ENCODE results near the gene NAALADL1. TPM values are rescaled to one million over a fixed set of nuclear protein-coding genes. Genes with fewer than 3 reads are reported as not detected.

The NAALADL1 gene
- total RNA-seq, 1 donor from 2014 or later: not detected

- no peaks in the 10 kb centered on the region for H3K36me3 Mint-ChIP-seq (ENCODE audit: low read depth)
- DNase-seq (ENCODE audit: low spot score): no peak
- no peak overlapping the region for H3K4me3 Mint-ChIP-seq (ENCODE audit: unreplicated experiment)
- no peaks in the 10 kb centered on the region for H3K4me1 Mint-ChIP-seq (ENCODE audit: low read depth)
- no peaks in the 10 kb centered on the region for H3K9me3 Mint-ChIP-seq (ENCODE audit: low read depth)
- H3K27me3 Mint-ChIP-seq (ENCODE audit: low read depth): no peaks in the 10 kb centered on the region
- no peak overlapping the region for H3K27ac Mint-ChIP-seq (ENCODE audit: unreplicated experiment)
- TF ChIP-seq, protein P1, sequence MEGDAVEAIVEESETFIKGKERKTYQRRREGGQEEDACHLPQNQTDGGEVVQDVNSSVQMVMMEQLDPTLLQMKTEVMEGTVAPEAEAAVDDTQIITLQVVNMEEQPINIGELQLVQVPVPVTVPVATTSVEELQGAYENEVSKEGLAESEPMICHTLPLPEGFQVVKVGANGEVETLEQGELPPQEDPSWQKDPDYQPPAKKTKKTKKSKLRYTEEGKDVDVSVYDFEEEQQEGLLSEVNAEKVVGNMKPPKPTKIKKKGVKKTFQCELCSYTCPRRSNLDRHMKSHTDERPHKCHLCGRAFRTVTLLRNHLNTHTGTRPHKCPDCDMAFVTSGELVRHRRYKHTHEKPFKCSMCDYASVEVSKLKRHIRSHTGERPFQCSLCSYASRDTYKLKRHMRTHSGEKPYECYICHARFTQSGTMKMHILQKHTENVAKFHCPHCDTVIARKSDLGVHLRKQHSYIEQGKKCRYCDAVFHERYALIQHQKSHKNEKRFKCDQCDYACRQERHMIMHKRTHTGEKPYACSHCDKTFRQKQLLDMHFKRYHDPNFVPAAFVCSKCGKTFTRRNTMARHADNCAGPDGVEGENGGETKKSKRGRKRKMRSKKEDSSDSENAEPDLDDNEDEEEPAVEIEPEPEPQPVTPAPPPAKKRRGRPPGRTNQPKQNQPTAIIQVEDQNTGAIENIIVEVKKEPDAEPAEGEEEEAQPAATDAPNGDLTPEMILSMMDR (IDR thresholded peaks at IDR 0.05): no peak
Observed at GRCh38 chr11:65071907-65072630, 13.7 kb upstream of the NAALADL1 start.

GRCh38 chr11:65069217-65069616 lies 10.9 kb upstream of the NAALADL1 start:
- no peaks in the 10 kb centered on the region for H3K27me3 Mint-ChIP-seq (ENCODE audit: low read depth)
- no peak for DNase-seq (ENCODE audit: low spot score)
- H3K9me3 Mint-ChIP-seq (ENCODE audit: low read depth): no peaks in the 10 kb centered on the region
- no peak overlapping the region for H3K27ac Mint-ChIP-seq (ENCODE audit: unreplicated experiment)
- no peaks in the 10 kb centered on the region for H3K4me1 Mint-ChIP-seq (ENCODE audit: low read depth)
- no peak overlapping the region for H3K4me3 Mint-ChIP-seq (ENCODE audit: unreplicated experiment)
- no peaks in the 10 kb centered on the region for H3K36me3 Mint-ChIP-seq (ENCODE audit: low read depth)
- TF ChIP-seq, protein P1 (IDR thresholded peaks at IDR 0.05): no peak

- no peak for DNase-seq (ENCODE audit: low spot score)
- Mint-ChIP-seq H3K9me3 (ENCODE audit: low read depth) (no peaks in the 10 kb centered on the region), H3K27me3 (ENCODE audit: low read depth) (no peaks in the 10 kb centered on the region), H3K27ac (ENCODE audit: unreplicated experiment) (no peak overlapping the region), H3K4me3 (ENCODE audit: unreplicated experiment) (no peak overlapping the region), H3K4me1 (ENCODE audit: low read depth) (no peaks in the 10 kb centered on the region), H3K36me3 (ENCODE audit: low read depth) (no peaks in the 10 kb centered on the region)
- TF ChIP-seq, protein P1 (IDR thresholded peaks at IDR 0.05): no peak
Observed at GRCh38 chr11:65067446-65067845, 9.1 kb upstream of the NAALADL1 start.

DNA sequence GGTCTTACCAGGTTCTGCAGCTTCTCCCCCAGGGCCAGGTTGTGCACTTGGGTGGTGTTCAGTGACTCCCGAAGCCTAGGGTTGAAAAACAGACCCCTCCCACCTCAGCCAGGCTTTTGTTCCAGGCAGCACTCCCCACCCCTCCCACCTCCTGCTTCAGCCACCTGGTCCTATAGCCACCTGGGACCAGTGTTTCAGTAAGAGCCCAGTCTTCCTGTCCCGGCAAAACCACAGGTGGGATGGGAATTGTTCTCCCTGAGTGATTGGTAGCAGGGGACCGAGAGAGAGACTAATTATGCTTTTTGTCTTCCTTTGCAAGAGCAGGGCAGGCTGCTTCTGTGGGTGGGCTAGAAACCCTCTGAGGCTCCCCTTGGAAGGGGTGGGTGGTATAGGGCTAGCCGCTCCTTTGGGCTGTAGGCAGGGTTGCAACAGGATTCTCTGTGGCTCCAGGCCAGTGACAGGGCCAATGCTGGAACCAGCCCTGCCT lies 8.5 kb upstream of the NAALADL1 start:
- Mint-ChIP-seq H3K27me3 (ENCODE audit: low read depth) (no peaks in the 10 kb centered on the region), H3K36me3 (ENCODE audit: low read depth) (no peaks in the 10 kb centered on the region), H3K4me3 (ENCODE audit: unreplicated experiment) (no peak overlapping the region), H3K4me1 (ENCODE audit: low read depth) (no peaks in the 10 kb centered on the region), H3K9me3 (ENCODE audit: low read depth) (no peaks in the 10 kb centered on the region), H3K27ac (ENCODE audit: unreplicated experiment) (no peak overlapping the region)
- TF ChIP-seq, protein P1 (IDR thresholded peaks at IDR 0.05): no peak
- no peak for DNase-seq (ENCODE audit: low spot score)

GRCh38 chr11:65066315-65066714 lies 8.0 kb upstream of the NAALADL1 start:
- TF ChIP-seq, protein P1 (IDR thresholded peaks at IDR 0.05): no peak
- H3K4me3 Mint-ChIP-seq (ENCODE audit: unreplicated experiment): no peak overlapping the region
- DNase-seq (ENCODE audit: low spot score): no peak

More at GRCh38 chr11:65066315-65066714, 8.0 kb upstream of the NAALADL1 start:
- Mint-ChIP-seq H3K27ac (ENCODE audit: unreplicated experiment) (no peak overlapping the region), H3K36me3 (ENCODE audit: low read depth) (no peaks in the 10 kb centered on the region), H3K4me1 (ENCODE audit: low read depth) (no peaks in the 10 kb centered on the region), H3K9me3 (ENCODE audit: low read depth) (no peaks in the 10 kb centered on the region), H3K27me3 (ENCODE audit: low read depth) (no peaks in the 10 kb centered on the region)

Measured in chondrocyte (in vitro differentiated cells).